Measurements from ENCODE around the gene ZNF652.
A peak's percentile ranks its signal among the peaks of the same experiment; 100 is the strongest.
"Not testable (repeated sequence)": the region's sequence is repeated elsewhere in the genome, so short reads cannot be mapped to it uniquely, and the experiment has no call there.

The ZNF652 gene

GRCh38 chr17:49299996-49300395 is 62.1 kb downstream of the ZNF652 start:
- no peak for DNase-seq

- no peak for DNase-seq
Observed at GRCh38 chr17:49298371-49298976, 63.6 kb downstream of the ZNF652 start.

- no peak for DNase-seq
Observed at GRCh38 chr17:49297141-49297540, 64.9 kb downstream of the ZNF652 start.

DNA sequence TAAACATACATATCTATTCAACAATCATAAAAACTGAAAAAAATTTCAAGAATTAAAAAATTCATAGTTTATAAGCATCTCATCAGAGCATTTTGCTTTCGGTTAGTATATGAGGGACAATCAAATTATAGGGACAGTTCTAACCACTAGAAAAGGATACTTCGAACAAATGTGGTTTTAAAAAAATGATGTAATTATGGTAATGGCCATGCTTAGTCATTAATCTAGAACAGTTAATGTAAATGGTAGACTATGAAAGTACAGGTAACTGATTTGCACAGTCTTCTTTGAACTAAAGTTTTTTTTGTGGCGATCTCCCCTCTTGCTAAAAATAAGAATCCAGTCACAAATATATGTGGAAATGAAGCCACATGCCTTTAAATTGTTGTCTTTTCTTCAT is 67.9 kb downstream of the ZNF652 start:
- no peak for DNase-seq

GRCh38 chr17:49292901-49293300 is 69.1 kb downstream of the ZNF652 start:
- no peak for DNase-seq

DNA sequence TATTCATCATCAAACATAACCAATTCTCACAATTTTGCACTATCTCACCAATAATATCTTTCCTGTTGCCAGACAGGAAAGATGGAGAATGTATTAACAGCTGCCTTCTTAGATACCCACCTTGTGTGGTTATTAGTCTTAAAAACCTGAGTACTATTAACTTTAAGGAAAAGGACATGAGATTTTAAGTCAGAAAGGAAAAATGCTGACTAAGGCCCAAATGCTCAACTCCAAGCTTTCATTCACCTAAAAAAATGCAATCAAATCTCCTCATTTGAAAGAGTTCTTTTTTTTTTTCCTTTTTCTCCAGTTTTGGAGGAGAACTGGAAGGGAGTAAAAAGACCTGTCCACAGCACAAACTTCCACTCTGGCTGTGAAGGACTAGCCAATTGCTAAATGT is 70.1 kb downstream of the ZNF652 start:
- DNase-seq, result no peak

DNA sequence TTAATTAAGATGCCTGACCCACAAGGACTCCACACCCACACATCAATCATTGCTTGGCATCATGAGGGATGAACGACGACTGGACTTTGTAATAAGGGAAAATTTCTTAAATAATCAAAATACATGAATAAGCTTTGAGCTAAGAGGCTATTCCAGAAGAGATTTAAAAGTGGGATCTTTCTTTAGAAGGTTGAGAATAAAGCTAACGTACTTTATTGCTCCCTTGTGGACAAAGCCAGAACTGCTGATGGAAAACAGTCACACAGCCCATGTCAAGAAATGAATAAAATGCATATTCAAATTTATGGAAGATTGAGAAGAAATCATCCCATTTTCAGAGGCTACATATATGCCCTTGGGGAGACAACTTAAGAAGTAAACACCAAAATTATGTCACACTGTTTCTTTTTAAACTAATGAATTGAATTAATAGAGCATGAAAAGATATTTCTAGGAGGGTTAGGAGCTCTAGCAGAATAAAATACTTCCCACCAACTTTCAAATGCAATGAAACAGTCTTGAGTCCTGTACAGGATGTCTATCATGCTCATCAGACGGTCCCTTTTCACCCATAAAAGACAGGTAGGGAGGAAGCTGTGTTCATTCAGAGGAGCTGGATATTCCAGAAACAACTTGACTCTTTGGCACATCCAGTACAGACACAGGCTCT is 71.2 kb downstream of the ZNF652 start:
- peak; percentile 3 to 18 for DNase-seq

DNA sequence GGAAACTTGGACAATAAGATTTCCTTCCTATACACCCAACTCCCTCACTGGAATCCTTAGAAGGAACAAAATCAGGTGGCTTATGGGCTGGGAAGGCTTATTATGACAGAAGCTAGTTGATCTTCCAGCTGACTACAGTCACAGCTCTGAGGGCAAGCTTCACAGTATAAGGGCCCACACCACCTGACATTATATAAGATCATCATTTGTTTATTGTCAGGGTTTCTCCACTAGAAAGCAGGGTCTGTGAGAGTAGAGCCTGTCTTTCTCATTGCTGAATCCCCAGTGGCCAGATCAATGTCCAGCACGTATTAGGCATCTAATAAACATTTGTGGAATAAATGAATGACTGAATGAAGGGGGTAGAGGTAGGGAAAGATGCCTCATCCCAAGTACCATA is 73.7 kb downstream of the ZNF652 start:
- DNase-seq, result no peak

- DNase-seq, result no peak
Observed at GRCh38 chr17:49287481-49287880, 74.6 kb downstream of the ZNF652 start.

GRCh38 chr17:49286261-49286973 is 75.6 kb downstream of the ZNF652 start:
- not testable (repeated sequence) for DNase-seq

- DNase-seq, result no peak
Observed at GRCh38 chr17:49285716-49286115, 76.3 kb downstream of the ZNF652 start.

GRCh38 chr17:49280918-49281317 is 81.1 kb downstream of the ZNF652 start:
- DNase-seq, result no peak

DNA sequence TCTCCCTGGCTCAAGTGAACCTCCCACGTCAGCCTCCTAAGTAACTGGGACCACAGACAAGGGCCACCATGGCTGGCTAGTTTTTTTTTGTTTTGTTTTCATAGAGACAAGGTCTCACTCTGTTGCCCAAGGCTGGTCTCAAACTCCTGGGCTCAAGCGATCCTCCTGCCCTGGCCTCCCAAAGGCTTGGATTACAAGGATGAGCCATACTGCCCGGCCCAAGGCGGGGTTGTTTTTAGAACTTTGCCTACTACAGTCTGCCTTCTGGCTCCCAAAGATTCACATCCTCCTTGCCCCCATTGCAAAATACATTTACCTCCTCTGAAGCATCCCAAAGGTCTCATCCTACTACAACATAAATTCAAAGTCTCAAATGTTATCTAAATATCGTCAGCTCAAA is 82.0 kb downstream of the ZNF652 start:
- DNase-seq, result no peak

- not testable (repeated sequence) for DNase-seq
Observed at GRCh38 chr17:49279263-49280015, 82.6 kb downstream of the ZNF652 start.

DNA sequence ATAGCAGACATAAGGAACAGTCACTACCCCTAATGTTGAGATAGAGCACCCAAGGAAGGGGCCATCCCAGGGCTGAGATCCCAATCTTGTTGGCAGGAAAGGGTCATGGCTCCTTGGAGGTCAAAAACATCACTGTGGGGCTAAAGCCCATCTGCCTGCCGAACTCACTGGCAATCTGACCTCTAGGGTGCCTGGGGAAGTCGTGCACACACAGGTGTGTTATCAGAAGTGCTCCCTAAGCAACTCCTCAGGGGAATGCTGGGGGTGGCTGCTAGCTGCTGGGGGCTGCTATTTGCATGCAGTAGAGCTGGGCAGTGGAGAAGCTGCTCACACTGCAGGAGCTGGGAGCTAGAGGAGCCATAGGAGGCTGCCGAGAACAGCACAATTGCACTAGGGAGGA is 84.0 kb downstream of the ZNF652 start:
- DNase-seq, result no peak

DNA sequence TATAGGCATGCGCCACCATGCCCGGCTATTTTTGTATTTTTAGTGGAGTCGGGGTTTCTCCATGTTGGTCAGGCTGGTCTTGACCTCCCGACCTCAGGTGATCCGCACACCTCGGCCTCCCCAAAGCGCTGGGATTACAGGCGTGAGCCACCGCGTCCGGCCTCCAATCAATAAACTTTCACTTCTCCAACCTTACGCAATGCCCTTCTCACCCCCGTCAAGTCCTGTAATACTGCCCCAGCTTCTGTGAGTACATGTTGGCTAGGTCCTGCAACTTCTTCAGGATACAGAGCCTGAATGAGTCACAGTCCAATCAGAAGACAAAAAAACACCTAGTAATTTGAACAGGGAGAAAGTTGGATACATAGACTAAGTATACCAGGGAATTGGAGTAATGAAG is 84.4 kb downstream of the ZNF652 start:
- DNase-seq, result no peak

GRCh38 chr17:49275981-49276380 is 86.1 kb downstream of the ZNF652 start:
- DNase-seq, result not testable (repeated sequence)

- no peak for DNase-seq
Observed at GRCh38 chr17:49269356-49269755, 92.7 kb downstream of the ZNF652 start.

- DNase-seq, result no peak
Observed at GRCh38 chr17:49267912-49268311, 94.1 kb downstream of the ZNF652 start.

- no peak for DNase-seq
Observed at GRCh38 chr17:49266233-49266632, 95.8 kb downstream of the ZNF652 start.

- DNase-seq, result not testable (repeated sequence)
Observed at GRCh38 chr17:49261540-49261939, 100.5 kb downstream of the ZNF652 start.

- DNase-seq, result no peak
Observed at GRCh38 chr17:49260817-49261291, 101.2 kb downstream of the ZNF652 start.

All from activated CD4-positive, alpha-beta T cell treated with anti-CD3 and anti-CD28 coated beads, Interleukin-2, amount 50 U/mL, for 48 hours (primary cell).